GM12878 (cell line): ENCODE data around the gene XPO6. TPM values are rescaled to one million over a fixed set of nuclear protein-coding genes. Genes with fewer than 3 reads are reported as not detected.

Experiments used
- CHD4 ChIP-seq: fragments of 200-600 bp; sonication (generic); IDR thresholded peaks from 2 replicates; pipeline ENCODE4 v1.6.1; 2016; ENCODE audit warnings: mild to moderate bottlenecking
- DPF2 ChIP-seq: fragments of 450-650 bp; IDR thresholded peaks from 2 replicates; pipeline ENCODE4 v1.6.1; 2017; ENCODE audit warnings: mild to moderate bottlenecking
- FOXM1 ChIP-seq: IDR thresholded peaks from 2 replicates; pipeline ENCODE4 v1.6.1; 2012; ENCODE audit warnings: low read depth, mild to moderate bottlenecking, inconsistent platforms, low read length, moderate library complexity
- HDAC2 ChIP-seq: fragments of 200-600 bp; sonication (generic); IDR thresholded peaks from 2 replicates; pipeline ENCODE4 v1.6.1; 2017
- MTA2 ChIP-seq: fragments of 450-650 bp; IDR thresholded peaks from 2 replicates; pipeline ENCODE4 v1.6.1; 2016; ENCODE audit warnings: low read depth, mild to moderate bottlenecking, moderate library complexity
- NFYB ChIP-seq: IDR thresholded peaks from 2 replicates; pipeline ENCODE4 v1.6.1; 2011; ENCODE audit warnings: low read depth, mild to moderate bottlenecking, low read length, improper control_type of control experiment, moderate library complexity; ENCODE audit not compliant: insufficient read depth
- SIN3A ChIP-seq: IDR thresholded peaks from 2 replicates; pipeline ENCODE4 v1.6.1; 2012; ENCODE audit warnings: low read depth, low read length, improper control_type of control experiment
- WRNIP1 ChIP-seq: IDR thresholded peaks from 2 replicates; pipeline ENCODE4 v1.6.1; 2011; ENCODE audit warnings: low read depth, low read length, improper control_type of control experiment, borderline replicate concordance
- YY1 ChIP-seq: IDR thresholded peaks from 2 replicates; pipeline ENCODE4 v1.6.1; 2011; ENCODE audit warnings: low read depth, mild to moderate bottlenecking, low read length
- ZNF207 ChIP-seq: fragments of 450-650 bp; IDR thresholded peaks from 2 replicates; pipeline ENCODE4 v1.6.1; 2014; ENCODE audit warnings: antibody characterized with exemption, mild to moderate bottlenecking, borderline replicate concordance
- ZZZ3 ChIP-seq: IDR thresholded peaks from 2 replicates; pipeline ENCODE4 v1.6.1; 2011; ENCODE audit warnings: low read depth; ENCODE audit not compliant: control insufficient read depth, insufficient read length
- polyA plus RNA-seq, 11 experiments: library from polyadenylated mRNA; depleted of rRNA in 4 of 11; unstranded in 6 of 11; stranded (reverse) in 5 of 11; fragments of >200 nt; fragmentation: Nextera tagmentation in 4 of 11; fragmentation: Illumina TruSeq in 1 of 11; extraction: Ambion mirVana in 4 of 11; extraction: Trizol in 1 of 11; gene quantifications; 1 replicate in 1 of 11; 2 replicates in 10 of 11; pipeline versions ENCODE4 v1.2.1 to v1.2.3, GENCODE V29; 2011 to 2016; ENCODE audit warnings: inconsistent platforms in 2 of 11, missing spikeins in 2 of 11, low read depth in 1 of 11
- total RNA-seq, 4 experiments: library from RNA; depleted of rRNA in 3 of 4; stranded (reverse); fragments of >200 nt in 3 of 4; fragmentation: Illumina TruSeq in 1 of 4; extraction: Trizol in 1 of 4; gene quantifications; 2 replicates each; pipeline versions ENCODE4 v1.2.1 to v1.2.3, GENCODE V29; 2013 to 2021
- TF ChIP-seq, protein P1 (sequence below): fragments of 450-650 bp; IDR thresholded peaks from 2 replicates; pipeline ENCODE4 v1.6.1; 2016; ENCODE audit warnings: mild to moderate bottlenecking, moderate library complexity, borderline replicate concordance
- TF ChIP-seq, protein P2 (sequence below): fragments of 450-650 bp; IDR thresholded peaks from 2 replicates; pipeline ENCODE4 v1.6.1; 2016; ENCODE audit warnings: mild to moderate bottlenecking

XPO6 gene
- total and polyA plus RNA-seq, 10 of the 15 experiments (the other 5 are each of a cell fraction or from before 2014, with no cell fraction given), result 9.9 to 246 (median 110) TPM

DNA sequence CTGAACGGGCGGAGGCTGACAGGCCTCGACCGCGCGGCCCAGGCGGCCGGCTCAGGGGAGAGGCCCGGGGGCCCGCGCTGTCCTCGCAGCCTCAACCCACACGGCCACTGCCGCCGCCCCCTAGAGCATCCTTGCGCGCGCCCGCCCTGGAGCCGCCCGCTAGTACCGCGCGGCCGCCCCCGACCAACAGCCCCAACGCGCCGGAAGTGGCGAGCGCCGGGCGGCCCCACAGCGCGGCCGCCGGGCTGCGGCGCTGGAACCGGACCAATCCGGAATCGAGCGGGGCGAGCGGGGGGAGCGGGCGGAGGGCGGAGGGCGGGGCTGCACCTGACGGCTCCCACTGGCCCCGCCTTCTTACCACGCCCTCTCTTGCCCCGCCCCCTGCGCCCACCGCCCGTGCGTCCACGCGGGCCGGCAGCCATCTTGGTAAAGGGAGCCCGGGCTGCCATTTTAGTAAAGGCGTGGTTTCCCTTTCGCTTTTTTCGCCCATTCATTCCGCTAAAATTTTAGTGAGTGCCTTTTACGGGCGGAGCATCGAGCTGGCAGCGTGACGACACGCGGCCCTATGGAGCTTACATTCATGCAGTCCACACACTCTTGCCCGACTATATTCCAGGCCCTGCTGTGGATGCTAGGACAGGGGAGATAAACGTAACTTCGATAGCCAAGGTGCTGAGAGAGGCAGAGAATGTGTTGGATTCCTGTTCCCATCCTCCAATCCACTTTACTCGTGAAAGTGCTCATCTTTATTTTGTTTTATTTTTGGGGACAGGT lies at the start of gene XPO6 (continued):
- peak; percentile 100 for TF ChIP-seq YY1
- TF ChIP-seq CHD4, result no peak
- no peak for TF ChIP-seq MTA2
- TF ChIP-seq FOXM1, result no peak
- TF ChIP-seq WRNIP1, result no peak
- TF ChIP-seq NFYB, result peak; percentile 46; the same call in 1 of the 2 replicates
- peak; percentile 90 for TF ChIP-seq DPF2
- TF ChIP-seq SIN3A, result peak; percentile 85
- TF ChIP-seq, protein P1, sequence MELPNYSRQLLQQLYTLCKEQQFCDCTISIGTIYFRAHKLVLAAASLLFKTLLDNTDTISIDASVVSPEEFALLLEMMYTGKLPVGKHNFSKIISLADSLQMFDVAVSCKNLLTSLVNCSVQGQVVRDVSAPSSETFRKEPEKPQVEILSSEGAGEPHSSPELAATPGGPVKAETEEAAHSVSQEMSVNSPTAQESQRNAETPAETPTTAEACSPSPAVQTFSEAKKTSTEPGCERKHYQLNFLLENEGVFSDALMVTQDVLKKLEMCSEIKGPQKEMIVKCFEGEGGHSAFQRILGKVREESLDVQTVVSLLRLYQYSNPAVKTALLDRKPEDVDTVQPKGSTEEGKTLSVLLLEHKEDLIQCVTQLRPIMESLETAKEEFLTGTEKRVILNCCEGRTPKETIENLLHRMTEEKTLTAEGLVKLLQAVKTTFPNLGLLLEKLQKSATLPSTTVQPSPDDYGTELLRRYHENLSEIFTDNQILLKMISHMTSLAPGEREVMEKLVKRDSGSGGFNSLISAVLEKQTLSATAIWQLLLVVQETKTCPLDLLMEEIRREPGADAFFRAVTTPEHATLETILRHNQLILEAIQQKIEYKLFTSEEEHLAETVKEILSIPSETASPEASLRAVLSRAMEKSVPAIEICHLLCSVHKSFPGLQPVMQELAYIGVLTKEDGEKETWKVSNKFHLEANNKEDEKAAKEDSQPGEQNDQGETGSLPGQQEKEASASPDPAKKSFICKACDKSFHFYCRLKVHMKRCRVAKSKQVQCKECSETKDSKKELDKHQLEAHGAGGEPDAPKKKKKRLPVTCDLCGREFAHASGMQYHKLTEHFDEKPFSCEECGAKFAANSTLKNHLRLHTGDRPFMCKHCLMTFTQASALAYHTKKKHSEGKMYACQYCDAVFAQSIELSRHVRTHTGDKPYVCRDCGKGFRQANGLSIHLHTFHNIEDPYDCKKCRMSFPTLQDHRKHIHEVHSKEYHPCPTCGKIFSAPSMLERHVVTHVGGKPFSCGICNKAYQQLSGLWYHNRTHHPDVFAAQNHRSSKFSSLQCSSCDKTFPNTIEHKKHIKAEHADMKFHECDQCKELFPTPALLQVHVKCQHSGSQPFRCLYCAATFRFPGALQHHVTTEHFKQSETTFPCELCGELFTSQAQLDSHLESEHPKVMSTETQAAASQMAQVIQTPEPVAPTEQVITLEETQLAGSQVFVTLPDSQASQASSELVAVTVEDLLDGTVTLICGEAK, result peak; percentile 37; the same call in 1 of the 2 replicates
- TF ChIP-seq ZZZ3, result no peak
- TF ChIP-seq, protein P2, sequence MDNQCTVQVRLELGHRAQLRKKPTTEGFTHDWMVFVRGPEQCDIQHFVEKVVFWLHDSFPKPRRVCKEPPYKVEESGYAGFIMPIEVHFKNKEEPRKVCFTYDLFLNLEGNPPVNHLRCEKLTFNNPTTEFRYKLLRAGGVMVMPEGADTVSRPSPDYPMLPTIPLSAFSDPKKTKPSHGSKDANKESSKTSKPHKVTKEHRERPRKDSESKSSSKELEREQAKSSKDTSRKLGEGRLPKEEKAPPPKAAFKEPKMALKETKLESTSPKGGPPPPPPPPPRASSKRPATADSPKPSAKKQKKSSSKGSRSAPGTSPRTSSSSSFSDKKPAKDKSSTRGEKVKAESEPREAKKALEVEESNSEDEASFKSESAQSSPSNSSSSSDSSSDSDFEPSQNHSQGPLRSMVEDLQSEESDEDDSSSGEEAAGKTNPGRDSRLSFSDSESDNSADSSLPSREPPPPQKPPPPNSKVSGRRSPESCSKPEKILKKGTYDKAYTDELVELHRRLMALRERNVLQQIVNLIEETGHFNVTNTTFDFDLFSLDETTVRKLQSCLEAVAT, result peak; percentile 96
- TF ChIP-seq ZNF207, result peak; percentile 66; the same call in 1 of the 2 replicates
- no peak for TF ChIP-seq HDAC2
- TF ChIP-seq, all 136 proteins: peak for 52
